Measurements from ENCODE around the gene THY1.
"Not testable (repeated sequence)": the region's sequence is repeated elsewhere in the genome, so short reads cannot be mapped to it uniquely, and the experiment has no call there.

The THY1 gene

DNA sequence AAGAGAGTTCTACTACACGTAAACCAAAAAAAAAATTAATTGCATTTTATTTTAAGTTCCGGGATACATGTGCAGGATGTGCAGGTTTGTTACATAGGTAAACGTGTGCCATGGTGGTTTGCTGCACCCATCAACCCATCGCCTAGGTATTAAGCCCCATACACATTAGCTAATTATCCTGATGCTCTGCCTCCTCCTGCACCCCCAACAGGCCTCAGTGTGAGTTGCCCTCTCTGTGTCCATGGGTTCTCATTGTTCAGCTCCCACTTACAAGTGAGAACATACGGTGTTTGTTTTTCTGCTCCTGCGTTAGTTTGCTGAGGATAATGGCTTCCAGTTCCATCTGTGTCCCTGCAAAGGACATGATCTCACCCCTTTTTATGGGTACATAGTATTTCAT is 32.7 kb upstream of the THY1 start:
- not testable (repeated sequence) for H3K4me1 ChIP-seq (ENCODE audit: control insufficient read depth in 1 of 2, insufficient read depth in 2 of 2, low read length in 2 of 2); H3K4me3 ChIP-seq (ENCODE audit: low read depth in 1 of 2, low read length in 2 of 2); H3K9me3 ChIP-seq (ENCODE audit: control insufficient read depth in 1 of 2, low read length in 2 of 2)

DNA sequence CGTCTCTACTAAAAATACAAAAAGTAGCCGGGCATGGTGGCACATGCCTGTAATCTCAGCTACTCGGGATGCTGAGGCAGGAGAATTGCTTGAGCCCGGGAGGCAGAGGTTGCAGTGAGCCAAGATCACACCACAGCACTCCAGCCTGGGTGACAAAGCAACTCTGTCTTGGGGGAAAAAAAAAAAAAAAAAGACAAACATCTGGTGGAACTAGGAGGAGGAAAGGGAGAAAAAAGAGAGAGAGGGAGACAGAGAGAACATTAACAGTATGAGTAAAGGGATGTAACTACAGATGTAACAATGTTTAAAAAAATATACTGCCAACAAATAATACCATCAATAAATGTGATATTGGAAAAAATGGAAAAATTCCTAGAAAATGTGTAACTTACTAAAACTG is 32.3 kb upstream of the THY1 start:
- H3K4me1 ChIP-seq (ENCODE audit: control insufficient read depth in 1 of 2, insufficient read depth in 2 of 2, low read length in 2 of 2); H3K9me3 ChIP-seq (ENCODE audit: control insufficient read depth in 1 of 2, low read length in 2 of 2): not testable (repeated sequence)

More for the DNA sequence above, 32.7 kb upstream of the THY1 start:
- not testable (repeated sequence) for H3K27me3 ChIP-seq (ENCODE audit: low read depth, low read length); H3K27ac ChIP-seq (ENCODE audit: low read length); H3K36me3 ChIP-seq (ENCODE audit: control insufficient read depth in 1 of 2, insufficient read depth in 2 of 2, low read length in 2 of 2)

DNA sequence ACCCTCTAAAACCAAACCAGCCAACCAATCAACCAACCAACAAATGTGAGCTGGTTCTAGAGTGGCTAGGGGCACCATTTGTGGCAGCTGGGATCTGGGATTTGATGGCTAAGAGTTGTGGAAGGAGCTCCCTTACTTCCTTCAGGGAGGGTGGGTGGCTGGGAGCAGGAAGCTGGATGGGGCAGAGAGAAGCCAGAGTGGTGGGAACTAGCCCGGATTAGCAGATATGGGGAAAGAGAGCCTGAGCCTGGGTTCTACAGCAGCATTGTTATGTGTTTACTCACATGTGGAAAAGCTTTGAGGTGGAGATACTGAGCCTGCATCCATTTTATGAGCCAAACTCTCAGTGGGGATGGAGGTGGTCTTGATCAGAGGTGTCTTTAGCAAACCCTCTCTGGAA is 30.9 kb upstream of the THY1 start:
- no peak overlapping the region for H3K4me3 ChIP-seq (ENCODE audit: low read depth in 1 of 2, low read length in 2 of 2)
- H3K9me3 ChIP-seq (ENCODE audit: control insufficient read depth in 1 of 2, low read length in 2 of 2) = no peaks in the 10 kb centered on the region
- no peaks in the 10 kb centered on the region for H3K27me3 ChIP-seq (ENCODE audit: low read depth, low read length)
- no peak overlapping the region for H3K27ac ChIP-seq (ENCODE audit: low read length)
- H3K36me3 ChIP-seq (ENCODE audit: control insufficient read depth in 1 of 2, insufficient read depth in 2 of 2, low read length in 2 of 2) = no peaks in the 10 kb centered on the region
- H3K4me1 ChIP-seq (ENCODE audit: control insufficient read depth in 1 of 2, insufficient read depth in 2 of 2, low read length in 2 of 2) = peaks cover 0 to 3% of the 10 kb centered on the region in 2 donors

More for the DNA sequence above, 32.3 kb upstream of the THY1 start:
- H3K27me3 ChIP-seq (ENCODE audit: low read depth, low read length); H3K27ac ChIP-seq (ENCODE audit: low read length); H3K36me3 ChIP-seq (ENCODE audit: control insufficient read depth in 1 of 2, insufficient read depth in 2 of 2, low read length in 2 of 2); H3K4me3 ChIP-seq (ENCODE audit: low read depth in 1 of 2, low read length in 2 of 2): not testable (repeated sequence)

DNA sequence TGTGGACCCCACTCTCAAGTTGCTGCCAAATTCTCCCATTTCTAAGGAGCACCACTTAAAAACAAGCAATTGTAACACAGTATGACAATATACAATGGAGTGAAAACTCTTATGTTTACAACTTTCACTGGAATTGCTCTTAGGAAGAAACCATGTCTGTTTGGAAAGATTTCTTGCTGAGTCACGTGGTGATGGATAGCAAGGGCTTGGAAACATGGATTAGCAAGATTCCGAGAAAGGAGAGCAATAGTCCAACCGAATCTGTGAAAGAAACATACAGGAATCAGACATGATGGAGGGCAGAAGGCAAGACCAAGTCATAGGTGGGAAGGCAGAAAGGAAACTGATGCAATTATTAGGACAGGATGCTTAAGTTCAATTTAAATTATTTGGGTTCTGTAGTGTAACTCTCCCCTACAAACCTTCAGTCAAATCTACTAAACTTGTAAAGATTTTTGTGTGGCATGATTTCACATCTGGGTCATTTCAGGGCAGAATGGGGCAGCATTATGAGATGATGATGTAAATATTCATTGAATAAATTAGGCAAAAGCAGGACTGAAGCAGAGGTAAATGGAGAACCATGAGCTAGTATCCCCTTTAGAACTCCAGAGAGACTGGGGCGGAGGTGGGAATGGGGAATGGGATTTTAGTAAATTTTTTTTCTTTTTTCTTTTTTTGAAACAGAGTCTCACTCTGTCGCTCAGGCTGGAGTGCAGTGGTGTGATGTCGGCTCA is 27.8 kb upstream of the THY1 start:
- Histone ChIP-seq H3K27ac (ENCODE audit: low read length) (no peak overlapping the region), H3K9me3 (ENCODE audit: control insufficient read depth in 1 of 2, low read length in 2 of 2) (no peaks in the 10 kb centered on the region), H3K27me3 (ENCODE audit: low read depth, low read length) (no peaks in the 10 kb centered on the region), H3K4me1 (ENCODE audit: control insufficient read depth in 1 of 2, insufficient read depth in 2 of 2, low read length in 2 of 2) (peaks cover 3 to 6% of the 10 kb centered on the region in 2 donors), H3K4me3 (ENCODE audit: low read depth in 1 of 2, low read length in 2 of 2) (no peak overlapping the region), H3K36me3 (ENCODE audit: control insufficient read depth in 1 of 2, insufficient read depth in 2 of 2, low read length in 2 of 2) (no peaks in the 10 kb centered on the region)

DNA sequence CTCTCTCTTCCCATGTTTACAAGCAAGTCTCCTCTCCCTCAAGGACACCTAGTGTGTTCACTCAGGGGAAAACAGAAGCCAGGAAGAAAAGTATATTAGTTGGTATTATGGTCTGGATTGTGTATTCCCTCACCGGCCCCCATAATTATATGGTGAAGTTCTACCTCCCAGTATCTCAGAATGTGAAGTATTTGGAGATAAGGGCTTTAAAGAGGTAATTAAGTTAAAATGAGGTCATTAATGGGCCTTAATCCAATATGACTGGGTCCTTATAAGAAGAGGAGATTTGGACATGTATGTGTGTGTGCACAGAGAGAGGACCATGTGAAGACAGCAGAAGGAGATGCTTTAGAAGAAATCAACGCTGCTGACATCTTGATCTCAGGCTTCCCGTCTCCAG is 26.5 kb upstream of the THY1 start:
- Histone ChIP-seq H3K27me3 (ENCODE audit: low read depth, low read length) (no peaks in the 10 kb centered on the region), H3K27ac (ENCODE audit: low read length) (no peak overlapping the region), H3K9me3 (ENCODE audit: control insufficient read depth in 1 of 2, low read length in 2 of 2) (no peaks in the 10 kb centered on the region), H3K4me1 (ENCODE audit: control insufficient read depth in 1 of 2, insufficient read depth in 2 of 2, low read length in 2 of 2) (peaks cover 3 to 10% of the 10 kb centered on the region in 2 donors), H3K4me3 (ENCODE audit: low read depth in 1 of 2, low read length in 2 of 2) (no peak overlapping the region), H3K36me3 (ENCODE audit: control insufficient read depth in 1 of 2, insufficient read depth in 2 of 2, low read length in 2 of 2) (no peaks in the 10 kb centered on the region)

DNA sequence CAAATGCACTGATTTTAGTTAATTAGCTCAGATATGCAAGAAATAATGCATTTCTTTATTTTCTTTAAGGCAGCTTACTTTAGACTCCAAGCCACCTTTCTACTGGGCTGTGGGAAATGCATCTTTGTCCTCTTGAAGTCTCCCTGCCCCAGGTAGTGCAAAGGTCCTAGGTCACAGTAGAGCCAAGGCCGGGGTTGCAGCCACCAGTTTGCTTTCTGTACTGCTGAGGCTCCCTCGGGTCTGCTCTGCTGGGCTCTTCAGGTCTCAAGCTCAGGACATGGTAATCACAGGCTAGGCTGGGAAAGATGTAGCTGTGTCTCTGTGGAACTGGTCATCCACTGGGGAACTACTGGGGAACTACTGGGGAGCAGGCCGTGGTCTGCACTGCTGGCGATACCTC is 25.4 kb upstream of the THY1 start:
- H3K4me1 ChIP-seq (ENCODE audit: control insufficient read depth in 1 of 2, insufficient read depth in 2 of 2, low read length in 2 of 2) = peaks cover 3 to 10% of the 10 kb centered on the region in 2 donors
- H3K27me3 ChIP-seq (ENCODE audit: low read depth, low read length) = no peaks in the 10 kb centered on the region
- no peaks in the 10 kb centered on the region for H3K36me3 ChIP-seq (ENCODE audit: control insufficient read depth in 1 of 2, insufficient read depth in 2 of 2, low read length in 2 of 2)
- no peak overlapping the region for H3K4me3 ChIP-seq (ENCODE audit: low read depth in 1 of 2, low read length in 2 of 2)
- H3K9me3 ChIP-seq (ENCODE audit: control insufficient read depth in 1 of 2, low read length in 2 of 2) = no peaks in the 10 kb centered on the region
- H3K27ac ChIP-seq (ENCODE audit: low read length) = no peak overlapping the region

DNA sequence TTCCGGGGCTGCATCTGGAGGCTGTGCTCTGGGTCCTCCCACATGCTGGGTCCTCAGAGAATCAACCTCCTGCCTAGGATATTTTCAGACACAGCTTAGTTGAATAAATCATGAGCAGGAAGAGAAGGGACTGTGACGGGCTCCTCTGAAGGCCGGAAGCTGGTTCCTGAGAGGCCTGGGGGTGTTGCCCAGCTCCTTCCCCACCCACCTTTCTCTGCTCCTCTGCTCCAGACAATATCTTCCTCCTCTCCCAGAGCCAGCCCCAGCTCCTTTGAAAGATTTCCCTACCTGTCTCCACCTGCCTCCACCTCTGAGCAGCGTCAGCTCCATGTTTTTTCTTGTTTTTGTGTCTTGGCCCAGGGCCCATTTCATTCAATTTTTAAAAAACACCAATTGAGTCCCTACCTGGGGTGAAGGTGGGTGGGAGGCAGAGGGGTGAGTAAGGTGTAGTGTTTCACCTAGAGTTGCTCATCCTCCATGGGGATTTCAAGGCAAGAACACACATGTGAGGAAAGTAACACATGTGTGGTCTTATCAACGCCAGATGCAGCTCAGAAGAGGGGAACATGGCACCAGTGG is 24.8 kb upstream of the THY1 start:
- Histone ChIP-seq H3K4me1 (ENCODE audit: control insufficient read depth in 1 of 2, insufficient read depth in 2 of 2, low read length in 2 of 2) (peaks cover 3 to 10% of the 10 kb centered on the region in 2 donors), H3K4me3 (ENCODE audit: low read depth in 1 of 2, low read length in 2 of 2) (no peak overlapping the region), H3K9me3 (ENCODE audit: control insufficient read depth in 1 of 2, low read length in 2 of 2) (no peaks in the 10 kb centered on the region), H3K27ac (ENCODE audit: low read length) (no peak overlapping the region), H3K36me3 (ENCODE audit: control insufficient read depth in 1 of 2, insufficient read depth in 2 of 2, low read length in 2 of 2) (no peaks in the 10 kb centered on the region), H3K27me3 (ENCODE audit: low read depth, low read length) (no peaks in the 10 kb centered on the region)

DNA sequence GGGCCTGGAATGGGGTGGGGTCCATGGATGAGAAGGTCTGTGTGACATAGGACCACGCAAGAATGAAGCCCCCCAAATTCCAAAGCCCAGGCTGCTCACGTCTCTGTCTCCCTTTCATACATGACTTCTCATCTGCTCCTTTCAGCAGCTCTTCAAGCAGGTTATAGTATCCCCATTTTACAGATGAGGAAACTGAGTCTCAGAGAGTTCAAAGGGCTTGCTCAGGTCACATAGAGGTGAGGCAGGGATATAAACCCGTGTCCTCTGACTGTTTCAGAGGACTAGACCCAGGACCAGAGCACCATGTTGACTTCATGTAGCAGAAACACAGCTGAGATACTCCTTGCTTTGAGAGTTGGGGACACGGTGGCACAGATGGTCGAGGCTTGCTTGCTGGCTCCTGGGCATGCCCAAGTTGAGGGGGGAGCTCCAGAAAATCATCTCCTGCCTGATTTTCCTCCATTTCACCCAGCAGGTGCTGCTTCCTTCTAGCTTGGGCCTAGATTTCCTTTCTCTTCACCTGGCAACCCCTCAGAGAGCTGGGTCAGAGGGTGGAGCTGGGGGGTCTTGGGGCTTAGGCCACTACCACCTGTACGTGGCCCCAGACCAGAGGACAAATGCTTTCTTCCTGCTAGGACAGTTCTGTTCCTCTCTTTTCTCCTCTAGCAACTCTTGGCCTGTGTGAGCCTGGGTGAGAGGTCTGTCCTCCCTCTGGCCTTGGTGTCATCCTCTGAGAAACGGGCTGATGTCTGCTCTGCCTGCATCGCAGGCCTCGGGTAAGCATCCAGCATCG is 24.1 kb upstream of the THY1 start:
- Histone ChIP-seq H3K9me3 (ENCODE audit: control insufficient read depth in 1 of 2, low read length in 2 of 2) (no peaks in the 10 kb centered on the region), H3K27ac (ENCODE audit: low read length) (no peak overlapping the region), H3K4me3 (ENCODE audit: low read depth in 1 of 2, low read length in 2 of 2) (no peak overlapping the region), H3K27me3 (ENCODE audit: low read depth, low read length) (no peaks in the 10 kb centered on the region), H3K4me1 (ENCODE audit: control insufficient read depth in 1 of 2, insufficient read depth in 2 of 2, low read length in 2 of 2) (peaks cover 3 to 10% of the 10 kb centered on the region in 2 donors), H3K36me3 (ENCODE audit: control insufficient read depth in 1 of 2, insufficient read depth in 2 of 2, low read length in 2 of 2) (no peaks in the 10 kb centered on the region)

DNA sequence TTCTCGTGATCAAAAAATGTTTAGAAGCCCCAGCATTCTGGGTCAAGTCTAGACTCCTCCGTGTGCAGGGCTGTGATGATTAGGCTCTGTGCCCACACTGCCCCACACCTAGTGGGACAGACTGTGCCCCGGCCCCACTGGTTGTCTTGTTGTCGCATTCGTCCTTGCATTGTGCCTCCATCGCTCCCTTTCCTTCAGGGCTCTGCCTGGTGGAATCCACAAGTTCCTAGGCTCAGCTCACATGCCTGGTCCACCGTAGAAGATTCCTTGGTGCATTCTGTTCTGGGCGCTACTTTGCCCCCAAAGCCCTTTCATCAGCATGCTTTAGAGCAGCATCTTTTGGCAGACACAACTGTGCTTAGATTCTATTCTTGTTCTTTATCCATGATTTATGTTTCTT is 23.5 kb upstream of the THY1 start:
- H3K36me3 ChIP-seq (ENCODE audit: control insufficient read depth in 1 of 2, insufficient read depth in 2 of 2, low read length in 2 of 2) = no peaks in the 10 kb centered on the region
- peak overlapping the region; percentile 36 for H3K27ac ChIP-seq (ENCODE audit: low read length)
- no peak overlapping the region for H3K4me3 ChIP-seq (ENCODE audit: low read depth in 1 of 2, low read length in 2 of 2)
- H3K4me1 ChIP-seq (ENCODE audit: control insufficient read depth in 1 of 2, insufficient read depth in 2 of 2, low read length in 2 of 2) = peaks cover 3 to 10% of the 10 kb centered on the region in 2 donors
- H3K9me3 ChIP-seq (ENCODE audit: control insufficient read depth in 1 of 2, low read length in 2 of 2) = no peaks in the 10 kb centered on the region
- no peaks in the 10 kb centered on the region for H3K27me3 ChIP-seq (ENCODE audit: low read depth, low read length)

DNA sequence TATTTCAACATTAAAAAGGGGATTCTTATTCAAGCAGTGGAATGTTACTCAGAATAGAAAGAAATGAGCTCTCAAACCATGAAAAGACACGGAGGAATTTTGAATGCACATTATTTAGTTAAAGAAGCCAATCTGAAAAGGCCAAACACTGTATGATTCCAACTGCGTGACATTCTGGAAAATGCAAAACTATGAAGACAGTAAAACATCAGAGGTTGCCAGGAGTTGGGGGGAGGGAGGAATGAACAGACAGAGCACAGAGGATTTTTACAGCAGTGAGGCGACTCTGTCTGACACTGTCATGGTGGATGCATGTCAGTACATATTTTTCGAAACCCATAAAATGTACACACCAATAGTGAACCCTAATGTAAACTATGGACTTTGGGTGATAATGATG is 22.9 kb upstream of the THY1 start:
- peak overlapping the region; percentile 70 for H3K27ac ChIP-seq (ENCODE audit: low read length)
- H3K4me1 ChIP-seq (ENCODE audit: control insufficient read depth in 1 of 2, insufficient read depth in 2 of 2, low read length in 2 of 2) = peaks cover 3 to 10% of the 10 kb centered on the region in 2 donors
- no peaks in the 10 kb centered on the region for H3K27me3 ChIP-seq (ENCODE audit: low read depth, low read length)
- no peaks in the 10 kb centered on the region for H3K36me3 ChIP-seq (ENCODE audit: control insufficient read depth in 1 of 2, insufficient read depth in 2 of 2, low read length in 2 of 2)
- H3K9me3 ChIP-seq (ENCODE audit: control insufficient read depth in 1 of 2, low read length in 2 of 2) = no peaks in the 10 kb centered on the region
- no peak overlapping the region for H3K4me3 ChIP-seq (ENCODE audit: low read depth in 1 of 2, low read length in 2 of 2)

DNA sequence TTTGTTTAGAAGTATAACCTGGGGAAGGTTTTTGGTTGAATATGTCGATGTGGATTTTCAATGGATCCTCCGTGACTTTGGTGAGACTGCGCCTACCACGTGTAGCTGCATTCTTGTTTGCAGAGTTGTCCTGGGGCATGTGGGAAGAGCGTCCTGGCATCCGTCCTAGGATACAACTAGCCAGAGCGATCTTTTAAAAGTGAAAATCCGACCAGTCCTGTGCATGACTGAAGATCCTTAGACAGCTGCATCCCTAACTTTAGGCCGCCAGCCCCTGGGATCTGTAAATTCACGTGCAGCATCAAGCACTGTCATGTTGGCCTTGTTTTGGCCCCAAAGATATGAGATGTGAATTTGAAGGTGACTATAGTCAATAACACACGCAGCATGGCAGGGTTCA is 22.4 kb upstream of the THY1 start:
- no peaks in the 10 kb centered on the region for H3K9me3 ChIP-seq (ENCODE audit: control insufficient read depth in 1 of 2, low read length in 2 of 2)
- peak overlapping the region; percentile 70 for H3K27ac ChIP-seq (ENCODE audit: low read length)
- peaks cover 2 to 10% of the 10 kb centered on the region in 2 donors for H3K4me1 ChIP-seq (ENCODE audit: control insufficient read depth in 1 of 2, insufficient read depth in 2 of 2, low read length in 2 of 2)
- no peaks in the 10 kb centered on the region for H3K27me3 ChIP-seq (ENCODE audit: low read depth, low read length)
- H3K36me3 ChIP-seq (ENCODE audit: control insufficient read depth in 1 of 2, insufficient read depth in 2 of 2, low read length in 2 of 2) = no peaks in the 10 kb centered on the region
- H3K4me3 ChIP-seq (ENCODE audit: low read depth in 1 of 2, low read length in 2 of 2) = no peak overlapping the region
